T-cell (primary cell): ENCODE data around the gene CCDC148. TPM values are rescaled to one million over a fixed set of nuclear protein-coding genes. Genes with fewer than 3 reads are reported as not detected.

ENCODE experiments used
- ATAC-seq, 4 experiments: fragments of 200-7000 bp in 3 of 4; fragments of 150-1000 bp in 1 of 4; cut with Tn5 transposase; replicated peaks in 1 of 4; 1 replicate in 3 of 4; 2 replicates in 1 of 4; pipeline ENCODE4 v1.10.0; 2021; ENCODE audit warnings: moderate library complexity in 3 of 4, mild to moderate bottlenecking in 2 of 4, moderate number of reproducible peaks in 1 of 4
- CTCF ChIA-PET, 2 donors: fragments of 300-600 bp; sonication (Branson Sonifier 250); formaldehyde crosslinking; loops; one replicate each; lab custom pipeline; 2022; ENCODE audit warnings: antibody characterized with exemption in 2 of 2; lab: Charles Lee
- POLR2A ChIA-PET, 2 donors: fragments of 300-600 bp; sonication (Branson Sonifier 250); formaldehyde crosslinking; loops; one replicate each; lab custom pipeline; 2022; ENCODE audit warnings: antibody characterized with exemption in 2 of 2; lab: Charles Lee
- DNase-seq, 35 experiments: peaks; one replicate each; pipeline versions ENCODE4 v3.0.0 to v3.0.0-alpha.2; 2013 to 2023
- H3K27ac ChIP-seq: one replicate; pipeline ENCODE4 v1.5.1; 2013; ENCODE audit warnings: low read length
- H3K27me3 ChIP-seq, 2 experiments: replicated peaks in 1 of 2; 1 replicate in 1 of 2; 2 replicates in 1 of 2; pipeline versions ENCODE4 v1.6.1 to v1.7.0; 2013; ENCODE audit warnings: low read length in 1 of 2, mixed read lengths in 1 of 2; ENCODE audit not compliant: control insufficient read depth in 2 of 2, insufficient read depth in 2 of 2; ENCODE audit errors: extremely low read depth in 1 of 2
- H3K36me3 ChIP-seq, 2 donors: 1 replicate in 1 of 2; 2 replicates in 1 of 2; pipeline versions ENCODE4 v1.6.1 to v1.7.0; 2013; ENCODE audit warnings: low read length in 1 of 2; ENCODE audit not compliant: control insufficient read depth in 2 of 2, insufficient read depth in 1 of 2; ENCODE audit errors: extremely low read depth in 1 of 2
- H3K4me1 ChIP-seq, 2 experiments: 1 replicate in 1 of 2; 2 replicates in 1 of 2; pipeline versions ENCODE4 v1.6.1 to v1.7.0; 2013; ENCODE audit warnings: low read length in 2 of 2, mixed read lengths in 1 of 2; ENCODE audit not compliant: insufficient read depth in 2 of 2, control insufficient read depth in 1 of 2; ENCODE audit errors: extremely low read depth in 1 of 2
- H3K4me3 ChIP-seq, 2 donors: 1 replicate in 1 of 2; 2 replicates in 1 of 2; pipeline versions ENCODE4 v1.5.1 to v1.7.0; 2013; ENCODE audit warnings: mild to moderate bottlenecking in 2 of 2, low read length in 1 of 2, moderate library complexity in 1 of 2; ENCODE audit not compliant: control insufficient read depth in 1 of 2; ENCODE audit errors: extremely low read depth in 1 of 2
- H3K9me3 ChIP-seq: 2 replicates; pipeline ENCODE4 v1.7.0; 2013
- H3K27ac Mint-ChIP-seq, 2 donors: one replicate each; pipeline ENCODE4 v1.8.0; 2020 to 2021; ENCODE audit warnings: mild to moderate bottlenecking in 2 of 2, mixed read lengths in 2 of 2
- H3K27me3 Mint-ChIP-seq, 2 donors: one replicate each; pipeline ENCODE4 v1.8.0; 2021 to 2022; ENCODE audit warnings: mixed read lengths in 2 of 2
- H3K36me3 Mint-ChIP-seq: one replicate; pipeline ENCODE4 v1.8.0; 2021; ENCODE audit warnings: mixed read lengths
- H3K4me1 Mint-ChIP-seq, 3 donors: one replicate each; pipeline ENCODE4 v1.8.0; 2020 to 2022; ENCODE audit warnings: mixed read lengths in 3 of 3, mild to moderate bottlenecking in 1 of 3
- H3K4me3 Mint-ChIP-seq, 3 donors: one replicate each; pipeline ENCODE4 v1.8.0; 2020 to 2022; ENCODE audit warnings: mild to moderate bottlenecking in 3 of 3, mixed read lengths in 3 of 3, moderate library complexity in 3 of 3
- H3K9me3 Mint-ChIP-seq, 3 donors: one replicate each; pipeline ENCODE4 v1.8.0; 2020 to 2022; ENCODE audit warnings: mixed read lengths in 3 of 3
- WGBS: methylation state at CpG from one replicate; pipeline ENCODE4 v1.1.5; 2013; ENCODE audit warnings: missing lambda C conversion rate; ENCODE audit not compliant: insufficient coverage; 5-methylcytosine and 5-hydroxymethylcytosine counted together
- total RNA-seq, 35 experiments: library from RNA in 6 of 35; stranded (reverse) in 6 of 35; fragments of 120-200 nt in 1 of 35; gene quantifications; one replicate each; pipeline versions ENCODE4 v1.2.1 to v1.2.4 and lab custom pipeline; 2013 to 2026

CCDC148 gene
- total RNA-seq, 5 donors from 2014 or later (not counting 1 experiment from before 2014, with no cell fraction given) = not detected

DNA sequence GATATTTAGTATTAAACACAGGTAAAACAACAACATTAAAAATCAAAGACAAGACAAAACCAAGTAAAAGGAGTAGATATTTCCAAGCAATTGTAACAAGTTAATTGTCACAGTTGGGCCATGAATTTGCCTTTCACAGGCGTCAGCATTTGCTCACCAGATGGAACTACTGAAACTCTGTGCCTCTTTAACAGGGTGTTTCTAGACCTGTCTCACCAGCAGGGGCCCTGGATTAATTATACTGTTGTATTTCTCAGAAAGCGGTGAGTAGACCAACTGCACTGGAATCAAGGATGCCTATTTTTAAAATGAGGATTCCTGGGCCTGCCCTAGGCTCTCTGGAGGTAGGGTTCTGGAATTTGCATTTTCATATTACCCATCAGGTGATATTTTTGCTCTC, 262.3 kb downstream of the CCDC148 start:
- peaks cover 0 to 3% (median 0%) of the 10 kb centered on the region in 3 donors for H3K9me3 Mint-ChIP-seq
- 100% methylated on average over 1 of the region's 2 CpGs for WGBS
- peaks cover 0 to 32% of the 10 kb centered on the region in 2 experiments for H3K4me1 ChIP-seq
- no peak overlapping the region for H3K27ac Mint-ChIP-seq
- DNase-seq (no peak), ATAC-seq (no peak)
- no peak overlapping the region for H3K4me3 ChIP-seq
- H3K36me3 ChIP-seq = no peaks in the 10 kb centered on the region
- ChIA-PET CTCF (no interaction called here), POLR2A (no interaction called here)
- peaks cover 18 to 29% of the 10 kb centered on the region in 2 donors for H3K27me3 Mint-ChIP-seq
- peaks cover 32 to 39% (median 37%) of the 10 kb centered on the region in 3 donors for H3K4me1 Mint-ChIP-seq
- H3K36me3 Mint-ChIP-seq = no peaks in the 10 kb centered on the region
- H3K27ac ChIP-seq = no peak overlapping the region
- H3K9me3 ChIP-seq = no peaks in the 10 kb centered on the region
- H3K27me3 ChIP-seq = no peaks in the 10 kb centered on the region
- no peak overlapping the region for H3K4me3 Mint-ChIP-seq

DNA sequence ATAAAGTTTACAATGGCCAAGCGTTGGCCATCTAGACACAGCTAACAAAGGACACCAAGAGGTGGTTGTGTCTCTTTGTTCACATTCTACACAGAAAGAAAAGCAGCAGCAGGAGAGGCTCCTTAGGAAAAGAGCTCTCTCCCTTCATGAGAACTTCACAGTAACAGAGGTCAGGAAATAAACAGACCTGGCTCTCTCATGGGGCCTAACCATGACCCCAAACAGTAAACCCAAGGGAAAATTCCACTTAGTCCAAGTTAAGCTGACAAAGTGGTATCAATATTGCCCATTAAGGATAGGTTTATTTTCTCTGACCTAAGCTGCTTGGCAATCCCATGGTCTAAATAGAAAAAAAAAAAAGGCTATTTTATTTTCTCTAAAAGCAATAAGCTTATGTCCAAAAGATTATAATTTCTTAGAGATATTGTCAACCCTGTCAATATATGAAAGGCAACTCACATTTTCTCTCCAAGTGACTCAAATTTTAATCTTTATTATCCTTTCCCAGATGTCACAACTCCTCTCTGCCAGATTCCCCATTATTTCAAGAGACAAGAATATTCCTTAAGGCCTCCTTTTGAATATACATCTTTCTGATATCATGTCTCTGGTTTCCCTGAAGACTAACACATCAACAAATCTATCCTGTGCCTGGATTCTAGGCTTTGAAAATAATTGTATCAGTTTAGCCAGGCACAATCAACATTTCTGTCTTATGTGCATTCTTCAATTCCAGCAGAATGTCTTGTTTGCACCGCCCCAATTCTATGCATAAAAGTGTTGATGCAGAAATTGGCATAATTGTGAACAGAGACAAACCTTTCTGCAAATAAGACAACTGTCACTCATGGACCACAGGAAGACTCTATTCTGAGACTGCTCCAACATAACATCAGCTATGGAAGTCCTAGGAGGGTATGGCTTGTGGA, 263.8 kb downstream of the CCDC148 start:
- H3K27ac ChIP-seq = no peak overlapping the region
- no peaks in the 10 kb centered on the region for H3K36me3 ChIP-seq
- DNase-seq = no peak
- no peak overlapping the region for H3K4me3 Mint-ChIP-seq
- no peaks in the 10 kb centered on the region for H3K9me3 ChIP-seq
- no peak for ATAC-seq
- ChIA-PET CTCF (interaction anchor here in 1 of 2 donors (0.7 kb wide), 1 partner anchor 570 kb away, joined by 3 read pairs; no protein-coding TSS in a partner anchor), POLR2A (no interaction called here)
- no peaks in the 10 kb centered on the region for H3K9me3 Mint-ChIP-seq
- peaks cover 13 to 22% of the 10 kb centered on the region in 2 donors for H3K27me3 Mint-ChIP-seq
- H3K27ac Mint-ChIP-seq = no peak overlapping the region
- peaks cover 0 to 32% of the 10 kb centered on the region in 2 experiments for H3K4me1 ChIP-seq
- H3K4me1 Mint-ChIP-seq = peaks cover 32 to 40% (median 37%) of the 10 kb centered on the region in 3 donors
- no peaks in the 10 kb centered on the region for H3K36me3 Mint-ChIP-seq
- H3K4me3 ChIP-seq = no peak overlapping the region
- no CpG with 5 or more reads among the region's 2 CpGs for whole genome bisulfite sequencing
- H3K27me3 ChIP-seq = no peaks in the 10 kb centered on the region

DNA sequence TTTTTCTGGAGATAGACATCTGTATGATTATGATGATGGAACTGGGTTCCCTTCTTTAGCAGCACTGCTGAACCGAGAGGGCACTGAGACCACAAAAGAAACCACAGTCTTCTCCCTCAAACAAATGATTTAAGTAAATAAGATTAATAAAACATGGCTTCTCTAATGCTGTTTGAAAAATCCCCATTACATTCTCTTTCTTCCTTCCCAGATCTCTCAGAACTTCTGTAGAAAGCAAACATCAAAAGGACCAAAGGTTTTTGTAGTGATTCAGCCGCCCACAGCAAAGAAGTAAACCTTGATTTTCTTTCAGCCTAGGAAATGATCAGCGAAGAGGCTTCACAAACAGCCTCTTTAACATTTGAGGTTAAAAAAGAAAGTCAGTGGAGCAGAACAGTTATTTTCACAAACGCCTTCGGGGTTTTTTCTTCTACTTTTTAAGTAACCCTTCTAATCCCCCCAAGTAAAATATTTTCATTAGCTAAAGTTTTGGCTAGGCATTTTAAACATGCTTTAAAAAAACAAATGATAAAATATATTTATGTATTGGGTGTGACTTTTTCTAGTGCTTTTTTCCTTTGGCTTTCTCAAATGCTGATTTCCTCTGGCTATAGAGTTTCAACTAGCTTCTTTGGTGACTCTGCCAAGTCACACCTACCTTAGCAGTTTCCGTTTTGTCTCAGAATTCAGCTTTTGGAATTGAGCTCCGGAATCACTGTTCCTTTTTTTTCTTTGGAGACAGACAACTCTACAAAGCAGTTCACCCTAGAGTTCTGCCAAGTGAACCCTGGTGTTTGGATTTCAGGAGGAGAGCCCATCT, 265.3 kb downstream of the CCDC148 start:
- Histone ChIP-seq H3K27me3 (no peaks in the 10 kb centered on the region), H3K27ac (no peak overlapping the region), H3K9me3 (no peaks in the 10 kb centered on the region), H3K36me3 (no peaks in the 10 kb centered on the region), H3K4me3 (peak overlapping the region in 1 of 2 donors; percentile 6), H3K4me1 (peaks cover 0 to 32% of the 10 kb centered on the region in 2 experiments)
- ATAC-seq (peak; percentile 68 to 94 (median 84)), DNase-seq (peak in 11 of 35 experiments; percentile 1 to 57 (median 5))
- Mint-ChIP-seq H3K9me3 (no peaks in the 10 kb centered on the region), H3K27ac (peak overlapping the region; percentile 71 to 79), H3K27me3 (peaks cover 8 to 15% of the 10 kb centered on the region in 2 donors), H3K4me1 (peaks cover 32 to 40% (median 37%) of the 10 kb centered on the region in 3 donors), H3K4me3 (peak overlapping the region; percentile 25 to 60 (median 48)), H3K36me3 (no peaks in the 10 kb centered on the region)
- CTCF ChIA-PET = no interaction called here
- 0% methylated on average over 1 of the region's 7 CpGs for WGBS
- POLR2A ChIA-PET = no interaction called here

DNA sequence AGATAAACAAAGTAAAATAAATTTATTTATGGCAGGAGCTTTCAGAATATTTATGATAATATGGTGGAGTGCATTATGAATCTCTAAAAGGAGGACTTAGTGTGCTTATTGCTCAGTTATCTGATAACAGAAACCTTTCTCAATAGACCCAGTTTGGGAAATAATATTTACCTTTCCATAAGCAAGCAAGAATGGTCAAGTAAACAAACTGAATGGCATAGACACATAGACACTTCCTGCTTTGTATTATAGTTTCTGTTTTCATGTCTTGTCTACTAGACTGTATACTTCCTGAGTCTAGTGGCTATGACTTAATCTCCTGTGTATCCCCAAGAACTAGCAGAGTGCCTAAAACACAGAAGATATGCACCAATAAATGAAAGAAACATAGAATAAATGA, 267.0 kb downstream of the CCDC148 start:
- ATAC-seq = peak in 1 of 4 experiments; percentile 47
- peak overlapping the region in 1 of 2 donors; percentile 25 for H3K27ac Mint-ChIP-seq

DNA sequence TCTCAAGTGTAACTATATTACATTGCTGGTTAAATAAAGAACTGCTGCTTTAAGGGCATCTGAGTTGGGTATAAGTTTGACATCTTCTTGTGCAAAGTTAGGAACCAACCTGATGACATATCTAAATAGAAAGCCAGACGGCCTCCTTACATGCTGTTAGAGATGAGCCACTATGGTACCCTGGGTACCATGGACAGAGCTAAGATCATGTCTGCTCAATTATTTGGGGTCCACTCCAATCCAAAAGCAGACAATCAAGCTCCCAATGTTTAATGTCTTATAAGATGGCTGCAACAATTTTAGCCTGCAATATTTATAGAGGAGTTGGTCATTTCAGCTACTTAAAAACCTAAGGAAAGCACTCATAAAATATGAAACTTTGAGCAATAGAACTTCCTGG, 268.6 kb downstream of the CCDC148 start:
- Mint-ChIP-seq H3K9me3 (no peaks in the 10 kb centered on the region), H3K4me1 (peaks cover 30 to 35% (median 31%) of the 10 kb centered on the region in 3 donors), H3K27ac (no peak overlapping the region), H3K4me3 (no peak overlapping the region), H3K27me3 (peaks cover 0 to 1% of the 10 kb centered on the region in 2 donors), H3K36me3 (no peaks in the 10 kb centered on the region)
- no peak for ATAC-seq
- Histone ChIP-seq H3K36me3 (no peaks in the 10 kb centered on the region), H3K27ac (no peak overlapping the region), H3K4me1 (peaks cover 0 to 30% of the 10 kb centered on the region in 2 experiments), H3K27me3 (no peaks in the 10 kb centered on the region), H3K9me3 (no peaks in the 10 kb centered on the region), H3K4me3 (no peak overlapping the region)
- DNase-seq = no peak
- CTCF ChIA-PET = no interaction called here
- WGBS = no CpG with 5 or more reads among the region's 1 CpG
- POLR2A ChIA-PET = interaction anchor here in 1 of 2 donors (0.5 kb wide), 1 partner anchor 1852 kb away, joined by 3 read pairs; no protein-coding TSS in a partner anchor

More for the DNA sequence above, 267.0 kb downstream of the CCDC148 start:
- H3K4me3 ChIP-seq = no peak overlapping the region
- ChIA-PET POLR2A (interaction anchor here in 1 of 2 donors (0.5 kb wide), 1 partner anchor 25 kb away, joined by 8 read pairs; no protein-coding TSS in a partner anchor), CTCF (no interaction called here)
- peaks cover 0 to 32% of the 10 kb centered on the region in 2 experiments for H3K4me1 ChIP-seq
- no peaks in the 10 kb centered on the region for H3K27me3 ChIP-seq
- no peak for DNase-seq
- no peak overlapping the region for H3K4me3 Mint-ChIP-seq
- H3K36me3 Mint-ChIP-seq = no peaks in the 10 kb centered on the region
- H3K27me3 Mint-ChIP-seq = peaks cover under 1 to 1% of the 10 kb centered on the region in 2 donors
- no peak overlapping the region for H3K27ac ChIP-seq
- H3K4me1 Mint-ChIP-seq = peaks cover 32 to 40% (median 37%) of the 10 kb centered on the region in 3 donors
- H3K36me3 ChIP-seq = no peaks in the 10 kb centered on the region
- H3K9me3 Mint-ChIP-seq = no peaks in the 10 kb centered on the region
- H3K9me3 ChIP-seq = no peaks in the 10 kb centered on the region
